Head of caudate nucleus (tissue), 42 donors: ENCODE data around the gene CTAGE9.
"Not testable (repeated sequence)": the region's sequence is repeated elsewhere in the genome, so short reads cannot be mapped to it uniquely, and the experiment has no call there.

Source experiments
- DNase-seq, 42 donors: peaks; one replicate each; pipeline versions ENCODE4 v3.0.0 to v3.0.0-alpha.2; 2020 to 2021; ENCODE audit warnings: mixed read lengths in 7 of 42
- intact Hi-C: fragments of 100-400 bp; cut with DNase I; formaldehyde crosslinking; loops from one replicate; pipeline ENCODE4 v1.15.0; 2022

The CTAGE9 gene

GRCh38 chr6:131733376-131734016, 22.7 kb upstream of the CTAGE9 start:
- DNase-seq, result peak; percentile 15 to 91 (median 71)
- intact Hi-C loops, result no loop called here

- intact Hi-C loops, result no loop called here
- DNase-seq, result no peak
Measured at GRCh38 chr6:131731224-131731623, 20.4 kb upstream of the CTAGE9 start.

GRCh38 chr6:131730264-131730663, 19.4 kb upstream of the CTAGE9 start:
- DNase-seq, result no peak
- intact Hi-C loops, result no loop called here

DNA sequence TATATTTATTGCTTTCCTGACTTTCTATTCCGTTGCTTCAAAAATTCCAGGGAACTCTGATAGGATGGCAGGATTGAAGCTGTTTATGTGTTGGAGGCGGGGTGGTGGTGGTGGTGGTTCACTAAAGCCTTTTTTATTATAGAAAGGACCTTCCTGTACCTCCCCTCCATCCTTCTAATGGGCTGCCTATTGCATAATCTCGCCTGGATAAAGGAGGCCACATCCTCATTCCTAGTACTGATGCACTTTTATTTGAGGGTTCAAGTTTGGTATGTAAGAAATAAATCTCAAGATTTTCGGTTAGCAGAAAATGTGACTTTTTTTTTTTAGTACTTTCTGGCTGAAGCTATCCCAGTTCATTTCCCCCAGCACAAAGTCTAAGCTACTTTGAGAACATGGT, 18.7 kb upstream of the CTAGE9 start:
- intact Hi-C loops, result no loop called here
- DNase-seq, result no peak

GRCh38 chr6:131728296-131728939, 17.6 kb upstream of the CTAGE9 start:
- no peak for DNase-seq
- intact Hi-C loops, result no loop called here

- intact Hi-C loops, result no loop called here
Measured at GRCh38 chr6:131727868-131728267, 17.1 kb upstream of the CTAGE9 start.

GRCh38 chr6:131727467-131727866, 16.6 kb upstream of the CTAGE9 start:
- intact Hi-C loops, result no loop called here
- DNase-seq, result no peak

More at GRCh38 chr6:131727868-131728267, 17.1 kb upstream of the CTAGE9 start:
- DNase-seq, result no peak

- intact Hi-C loops, result no loop called here
- DNase-seq, result no peak
Measured at GRCh38 chr6:131724114-131724513, 13.3 kb upstream of the CTAGE9 start.

- intact Hi-C loops, result no loop called here
- DNase-seq, result no peak
Measured at GRCh38 chr6:131721161-131721560, 10.3 kb upstream of the CTAGE9 start.

GRCh38 chr6:131717836-131718542, 7.2 kb upstream of the CTAGE9 start:
- intact Hi-C loops, result no loop called here
- no peak for DNase-seq

DNA sequence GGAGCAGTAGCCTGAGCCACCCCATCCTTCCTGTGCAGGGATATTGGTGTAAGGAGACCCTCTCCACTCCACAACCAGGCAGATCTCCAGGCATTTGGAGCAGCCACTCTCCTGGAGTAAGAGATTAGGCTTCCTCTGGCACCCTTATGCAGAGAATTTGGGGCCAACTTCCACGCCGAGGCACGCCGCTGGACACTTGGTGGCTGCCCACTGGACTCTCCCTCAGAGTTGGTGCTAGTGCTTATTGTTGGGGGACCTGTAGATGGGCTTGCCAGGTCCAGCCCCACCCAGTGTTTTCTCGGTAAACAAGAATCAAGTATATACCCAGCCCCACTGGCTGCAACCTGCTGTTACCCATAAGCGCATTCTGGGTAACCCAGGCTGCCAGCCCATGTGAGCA, 4.8 kb upstream of the CTAGE9 start:
- DNase-seq, intact Hi-C loops: not testable (repeated sequence)

DNA sequence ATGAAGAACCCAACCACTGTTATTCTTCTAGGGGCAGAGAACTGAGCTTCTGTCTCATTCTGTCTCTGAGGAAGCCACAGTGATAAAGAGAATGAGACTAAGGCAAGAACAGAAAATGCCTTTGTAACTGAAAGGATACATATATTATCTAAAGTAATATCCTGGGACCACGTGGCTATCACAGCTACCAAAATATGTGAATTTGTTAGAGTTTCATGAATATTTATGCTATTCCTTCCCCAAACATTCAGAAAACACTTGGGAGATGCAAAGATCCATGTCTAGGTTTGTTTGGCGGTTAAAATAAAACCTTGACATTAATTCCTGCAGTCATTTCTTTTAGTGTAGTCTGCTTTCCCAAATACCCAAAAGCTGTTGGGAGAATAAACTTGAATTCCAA, 6.9 kb downstream of the CTAGE9 start:
- intact Hi-C loops, DNase-seq: not testable (repeated sequence)

DNA sequence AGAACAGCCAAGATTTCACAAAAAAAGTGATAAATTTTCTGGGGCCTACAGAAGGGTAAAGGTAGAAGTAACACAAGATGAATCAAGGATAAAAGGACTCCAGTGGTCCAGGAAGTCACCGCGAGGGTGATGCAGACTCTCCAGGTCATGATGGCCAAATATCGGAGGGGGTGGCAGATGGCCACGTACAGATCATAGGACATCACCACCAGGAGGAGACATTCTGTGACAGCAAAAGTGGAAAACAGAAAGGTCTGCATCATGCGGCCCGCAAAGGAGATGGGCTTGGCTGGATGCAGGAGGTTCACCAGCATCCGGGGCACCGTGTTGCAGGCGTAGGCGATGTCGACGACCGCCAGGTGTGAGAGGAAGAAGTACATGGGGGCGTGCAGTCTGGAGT, 10.0 kb downstream of the CTAGE9 start:
- intact Hi-C loops, result not testable (repeated sequence)

DNA sequence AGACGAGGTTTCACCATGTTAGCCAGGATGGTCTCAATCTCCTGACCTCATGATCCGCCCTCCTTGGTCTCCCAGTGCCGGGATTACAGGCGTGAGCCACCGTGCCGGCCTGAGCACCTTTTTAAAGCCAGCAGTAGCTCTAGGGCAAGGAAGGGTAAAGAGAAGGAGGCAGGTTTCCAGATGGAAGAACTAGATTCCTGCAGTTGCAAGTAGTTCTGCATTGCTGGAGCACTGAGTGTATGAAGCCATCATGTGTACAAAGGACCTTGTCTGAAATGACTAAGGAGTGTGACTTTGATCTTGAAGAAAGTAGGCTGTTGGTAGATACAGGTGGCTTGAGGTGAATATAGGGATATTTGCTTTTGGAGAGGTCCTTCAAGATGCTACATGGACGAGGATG, 13.9 kb downstream of the CTAGE9 start:
- no peak for DNase-seq
- intact Hi-C loops, result loop anchor here (10.0 kb wide), 1 partner anchor 208 kb away; no protein-coding TSS in a partner anchor

More for the DNA sequence above, 10.0 kb downstream of the CTAGE9 start:
- DNase-seq, result not testable (repeated sequence)

DNA sequence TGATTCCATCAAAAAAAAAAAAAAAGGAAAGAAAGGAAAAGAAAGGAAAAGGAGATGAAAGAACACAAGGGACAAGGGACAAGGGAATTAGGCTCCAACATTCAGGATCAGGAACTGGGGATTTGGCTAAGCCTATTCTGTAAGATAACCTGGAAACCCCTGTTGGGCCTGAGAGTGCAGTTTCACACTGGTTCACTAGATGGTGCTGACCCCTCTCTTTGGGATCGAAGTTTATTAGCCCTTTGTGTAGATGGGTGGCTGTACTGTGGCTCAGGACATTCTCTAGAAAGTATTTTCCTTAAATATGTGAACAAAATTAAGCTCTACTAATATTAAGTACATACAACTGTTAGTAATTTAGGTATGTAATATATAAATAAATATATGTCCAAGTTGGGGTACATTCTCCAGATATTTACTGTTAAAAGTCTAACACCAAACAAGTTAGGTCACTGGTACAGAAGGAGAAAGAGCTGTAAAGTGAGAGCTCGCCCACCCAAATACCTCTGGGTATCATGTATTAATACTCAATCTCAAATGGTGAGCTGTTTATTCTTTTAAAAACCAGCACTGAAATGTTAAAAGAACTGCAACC, 15.9 kb downstream of the CTAGE9 start:
- intact Hi-C loops, result loop anchor here (10.0 kb wide), 1 partner anchor 210 kb away; no protein-coding TSS in a partner anchor

GRCh38 chr6:131693384-131693783, 17.4 kb downstream of the CTAGE9 start:
- no peak for DNase-seq
- intact Hi-C loops, result loop anchor here (10.0 kb wide), 1 partner anchor 211 kb away; no protein-coding TSS in a partner anchor

More for the DNA sequence above, 15.9 kb downstream of the CTAGE9 start:
- DNase-seq, result peak in 39 of 42 donors; percentile 13 to 79 (median 47)

DNA sequence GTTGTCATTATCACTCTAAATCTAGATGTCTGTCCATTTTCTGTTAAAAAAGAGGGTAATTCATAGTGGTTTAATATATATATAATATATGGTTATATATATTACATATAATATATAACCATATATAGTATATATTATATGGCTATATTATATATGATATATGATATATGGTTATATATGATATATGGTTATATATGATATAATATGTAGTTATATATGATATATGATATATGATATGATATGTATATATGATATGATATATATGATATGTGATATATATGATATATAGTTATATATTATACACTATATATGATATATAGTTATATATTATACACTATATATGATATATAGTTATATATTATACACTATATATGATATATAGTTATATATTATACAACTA, 18.2 kb downstream of the CTAGE9 start:
- no peak for DNase-seq
- intact Hi-C loops, result loop anchor here (10.0 kb wide), 1 partner anchor 212 kb away; no protein-coding TSS in a partner anchor

DNA sequence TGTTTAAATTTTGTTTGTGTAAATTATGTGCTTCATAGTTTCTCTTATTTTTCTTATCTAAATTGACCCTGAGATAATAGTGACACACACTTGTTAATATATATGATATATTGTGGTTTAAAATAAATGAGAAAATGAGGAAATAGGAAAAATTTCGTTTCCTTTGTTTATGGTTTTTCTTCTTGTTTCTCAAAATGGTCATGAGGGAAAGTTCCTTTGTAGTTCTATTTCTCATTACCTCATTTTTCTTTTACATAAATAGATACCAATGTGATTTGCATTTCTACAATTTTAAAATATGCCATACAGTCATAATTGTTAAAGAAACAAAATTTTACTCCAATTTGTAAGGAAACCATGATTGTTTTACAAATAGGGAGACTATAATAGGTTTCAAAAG, 18.8 kb downstream of the CTAGE9 start:
- no peak for DNase-seq
- intact Hi-C loops, result loop anchor here (10.0 kb wide), 1 partner anchor 213 kb away; no protein-coding TSS in a partner anchor

- no peak for DNase-seq
- intact Hi-C loops, result no loop called here
Measured at GRCh38 chr6:131688286-131688685, 22.5 kb downstream of the CTAGE9 start.

DNA sequence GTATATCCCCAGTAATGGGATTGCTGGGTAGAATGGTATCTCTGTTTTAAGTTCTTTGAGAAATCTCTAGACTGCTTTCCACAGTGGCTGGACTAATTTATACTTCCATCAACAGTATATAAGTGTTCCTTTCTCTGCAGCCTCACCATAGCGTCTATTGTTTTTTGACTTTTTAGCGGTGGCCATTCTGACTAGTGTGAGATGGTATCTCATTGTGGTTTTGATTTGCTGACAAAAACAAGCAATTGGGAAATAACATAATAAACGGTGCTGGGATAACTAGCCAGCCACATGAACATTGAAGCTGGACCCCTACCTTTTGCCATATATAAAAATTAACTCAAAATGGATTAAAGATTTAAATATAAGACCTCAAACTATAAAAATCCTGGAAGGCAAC, 23.8 kb downstream of the CTAGE9 start:
- intact Hi-C loops, result no loop called here
- no peak for DNase-seq
